ENCODE data around the gene RNF125. TPM values are rescaled to one million over a fixed set of nuclear protein-coding genes. Genes with fewer than 3 reads are reported as not detected.

The RNF125 gene
- 3.5 and 4.0 TPM in 2 replicates for total RNA-seq

DNA sequence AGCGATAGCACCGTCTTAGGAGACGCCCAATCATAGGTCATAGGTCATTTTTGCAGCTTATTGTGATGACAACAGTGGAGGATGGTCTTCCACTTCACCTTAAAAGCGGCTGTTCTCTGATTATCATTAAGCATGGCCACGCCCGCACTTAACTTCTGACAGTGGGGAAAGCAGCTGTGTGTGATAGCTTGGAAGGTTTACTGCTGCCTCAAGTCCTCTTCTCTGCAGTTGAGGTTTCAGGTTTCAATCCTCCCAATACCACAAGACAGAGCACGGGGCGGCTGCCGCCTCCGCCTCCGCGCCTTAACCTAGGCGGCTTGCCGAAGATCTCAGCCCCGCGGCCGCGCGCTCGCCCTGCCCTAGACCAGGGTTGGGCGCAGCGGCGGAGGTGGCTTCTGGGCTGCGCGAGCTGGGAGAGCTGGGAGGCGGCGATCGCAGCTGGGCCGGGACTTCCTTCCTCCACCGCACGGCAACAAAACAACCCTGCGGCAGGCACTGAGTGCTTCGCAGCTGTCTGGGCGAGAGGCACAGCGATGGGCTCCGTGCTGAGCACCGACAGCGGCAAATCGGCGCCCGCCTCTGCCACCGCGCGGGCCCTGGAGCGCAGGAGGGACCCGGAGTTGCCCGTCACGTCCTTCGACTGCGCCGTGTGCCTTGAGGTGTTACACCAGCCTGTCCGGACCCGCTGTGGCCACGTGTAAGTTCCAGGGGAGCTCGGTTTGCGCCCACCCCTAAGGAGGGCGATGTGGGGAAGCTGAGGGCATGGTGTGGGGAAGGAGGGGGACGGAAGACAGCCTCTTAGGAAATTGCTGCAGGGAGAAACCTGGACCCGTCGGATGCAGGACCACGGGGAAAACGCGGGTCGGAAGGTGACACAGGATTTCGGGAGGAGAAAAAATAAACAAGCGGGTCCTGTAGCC is at the start of gene RNF125:
Gene RNF125, plus strand, starts transcription at position 495 of the 920 bp plus-strand sequence. Its CDS starts 39 bp downstream, at position 534.

DNA sequence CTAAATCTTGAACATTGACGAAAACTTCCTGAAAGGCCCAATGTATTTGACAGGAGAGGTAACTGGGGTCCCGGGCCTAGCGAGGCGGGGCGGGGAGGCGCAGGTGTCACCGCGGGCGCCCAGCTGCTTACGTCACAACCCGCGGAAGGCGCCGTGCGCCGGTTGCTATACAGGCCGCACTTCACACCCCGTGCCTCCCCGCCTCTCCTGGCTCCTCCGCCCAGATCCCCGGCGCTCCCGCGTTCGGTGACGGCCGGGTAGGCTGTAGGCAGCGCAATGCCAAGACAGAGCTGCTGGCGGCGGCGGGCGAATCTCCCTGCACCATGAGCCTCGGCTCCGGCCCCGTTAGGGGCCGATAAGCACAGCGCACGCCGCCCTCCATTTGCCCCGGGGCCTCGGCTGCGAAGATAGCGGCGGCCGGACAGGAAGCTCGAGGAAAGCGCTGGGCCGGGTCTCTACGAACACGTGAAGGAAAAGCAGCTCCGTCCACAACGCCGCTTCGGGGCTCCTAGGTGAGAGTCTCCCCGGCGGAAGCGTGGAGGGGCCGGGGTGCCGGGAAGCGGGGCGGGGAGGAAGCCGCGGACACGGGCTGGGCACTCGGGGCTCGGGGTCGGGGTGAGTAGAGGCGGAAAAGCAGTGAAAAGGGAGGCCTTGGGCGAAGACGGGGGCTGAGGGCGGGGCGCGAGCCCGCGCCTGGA is 73.2 kb downstream of the RNF125 start, which contains the start of gene RNF138:
Gene RNF138, plus strand, starts transcription at position 151 of the 698 bp plus-strand sequence. CDS start 903 bp downstream, outside the sequence.

Other genes with a start within 250 kb of the RNF125 start
- 33.9 and 36.8 TPM in 2 replicates for gene TRAPPC8, start 75.7 kb upstream of the RNF125 start, total RNA-seq
- 33.9 and 35.3 TPM in 2 replicates for gene RNF138, start 73.0 kb downstream of the RNF125 start, total RNA-seq
- not detected in 2 replicates for gene MEP1B, start 171.2 kb downstream of the RNF125 start, total RNA-seq